Ovary (tissue), 3 donors: ENCODE measurements around the gene ATG14.

Experiments used
- CTCF ChIP-seq, 3 donors: fragments of 450-650 bp in 2 of 3; fragments of 200-600 bp in 1 of 3; IDR thresholded peaks; one replicate each; pipeline versions ENCODE4 v1.5.1 to v1.8.0; 2016 to 2022; ENCODE audit warnings: antibody characterized with exemption in 3 of 3, mild to moderate bottlenecking in 1 of 3
- POLR2A ChIP-seq: fragments of 450-650 bp; IDR thresholded peaks from one replicate; pipeline ENCODE4 v1.6.1; 2017; ENCODE audit warnings: antibody characterized with exemption, mild to moderate bottlenecking, moderate library complexity
- donor health status: DM: no; HTN: no; CAD: no.

DNA sequence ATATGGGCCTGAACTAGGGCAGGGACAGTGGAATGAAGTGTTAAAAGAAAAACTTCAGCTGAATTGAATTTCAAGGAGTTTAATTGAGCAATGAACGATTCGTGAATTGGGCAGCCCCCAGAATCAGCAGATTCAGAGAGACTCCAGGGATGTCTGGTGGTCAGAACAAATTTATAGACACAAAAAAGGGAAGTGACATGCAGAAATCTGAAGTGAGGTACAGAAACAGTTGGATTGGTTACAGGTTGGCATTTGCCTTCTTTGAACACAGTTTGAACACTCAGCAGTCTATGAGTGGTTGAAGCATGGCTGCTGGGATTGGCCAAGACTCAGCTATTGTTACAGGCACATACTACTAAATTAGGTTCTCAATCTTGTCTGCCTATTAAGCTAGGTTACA, 38.5 kb upstream of the ATG14 start:
- TF ChIP-seq CTCF (IDR thresholded peaks at IDR 0.05) (no peak), POLR2A (no peak)
